Activated naive CD4-positive, alpha-beta T cell treated with anti-CD3 and anti-CD28 coated beads, Interleukin-2, amount 50 U/mL, for 72 hours (primary cell): ENCODE results near the gene NRXN3. TPM values are rescaled to one million over a fixed set of nuclear protein-coding genes. Genes with fewer than 3 reads are reported as not detected.

Experiments
- ATAC-seq, 2 donors: fragments of 150-1000 bp; cut with Tn5 transposase; 2 replicates each; pipeline ENCODE4 v1.10.0; 2021; ENCODE audit warnings: mild to moderate bottlenecking in 2 of 2, moderate library complexity in 2 of 2
- DNase-seq, 2 donors: peaks; one replicate each; pipeline ENCODE4 v3.0.0; 2021 to 2022; ENCODE audit warnings: low spot score in 2 of 2
- H3K27ac Mint-ChIP-seq, 2 donors: one replicate each; pipeline ENCODE4 v1.8.0; 2022; ENCODE audit warnings: mild to moderate bottlenecking in 2 of 2, mixed read lengths in 2 of 2
- H3K36me3 Mint-ChIP-seq, 2 donors: one replicate each; pipeline ENCODE4 v1.8.0; 2022; ENCODE audit warnings: mixed read lengths in 2 of 2
- H3K9me3 Mint-ChIP-seq, 2 donors: one replicate each; pipeline ENCODE4 v1.8.0; 2022; ENCODE audit warnings: mixed read lengths in 2 of 2
- total RNA-seq, 2 donors: library from RNA; stranded (reverse); gene quantifications; one replicate each; pipeline ENCODE4 v1.2.3, GENCODE V29; 2022

The NRXN3 gene
- total RNA-seq, 2 donors from 2014 or later: not detected

GRCh38 chr14:78325911-78326310 lies 155.7 kb downstream of the NRXN3 start:
- Mint-ChIP-seq H3K9me3 (peaks cover 0 to 10% of the 10 kb centered on the region in 2 donors), H3K36me3 (peaks cover 0 to 4% of the 10 kb centered on the region in 2 donors), H3K27ac (no peak overlapping the region)
- DNase-seq (no peak), ATAC-seq (no peak)

- H3K9me3 Mint-ChIP-seq: peaks cover 0 to 7% of the 10 kb centered on the region in 2 donors
- H3K36me3 Mint-ChIP-seq: peaks cover 0 to 4% of the 10 kb centered on the region in 2 donors
Observed at GRCh38 chr14:78327426-78328221, 157.5 kb downstream of the NRXN3 start.

GRCh38 chr14:78329371-78329770 lies 159.2 kb downstream of the NRXN3 start:
- DNase-seq: no peak
- H3K36me3 Mint-ChIP-seq: peaks cover 0 to 4% of the 10 kb centered on the region in 2 donors
- H3K9me3 Mint-ChIP-seq: peaks cover 9 to 10% of the 10 kb centered on the region in 2 donors
- ATAC-seq: no peak
- H3K27ac Mint-ChIP-seq: no peak overlapping the region

More at GRCh38 chr14:78327426-78328221, 157.5 kb downstream of the NRXN3 start:
- DNase-seq: no peak
- no peak for ATAC-seq
- H3K27ac Mint-ChIP-seq: no peak overlapping the region

GRCh38 chr14:78335531-78335930 lies 165.4 kb downstream of the NRXN3 start:
- no peak overlapping the region for H3K27ac Mint-ChIP-seq
- DNase-seq (no peak), ATAC-seq (no peak)
- H3K9me3 Mint-ChIP-seq: peaks cover 6 to 9% of the 10 kb centered on the region in 2 donors
- H3K36me3 Mint-ChIP-seq: no peaks in the 10 kb centered on the region

- Mint-ChIP-seq H3K27ac (no peak overlapping the region), H3K9me3 (no peaks in the 10 kb centered on the region), H3K36me3 (no peaks in the 10 kb centered on the region)
- DNase-seq: no peak
- ATAC-seq: no peak
Observed at GRCh38 chr14:78340250-78340649, 170.1 kb downstream of the NRXN3 start.

- DNase-seq (no peak), ATAC-seq (no peak)
- no peaks in the 10 kb centered on the region for H3K9me3 Mint-ChIP-seq
- no peak overlapping the region for H3K27ac Mint-ChIP-seq
- H3K36me3 Mint-ChIP-seq: no peaks in the 10 kb centered on the region
Observed at GRCh38 chr14:78341827-78342389, 171.7 kb downstream of the NRXN3 start.

- Mint-ChIP-seq H3K27ac (no peak overlapping the region), H3K9me3 (no peaks in the 10 kb centered on the region), H3K36me3 (no peaks in the 10 kb centered on the region)
- ATAC-seq: no peak
- DNase-seq: no peak
Observed at GRCh38 chr14:78342879-78343278, 172.7 kb downstream of the NRXN3 start.

- ATAC-seq: no peak
Observed at GRCh38 chr14:78344290-78344689, 174.1 kb downstream of the NRXN3 start.

GRCh38 chr14:78345131-78345744 lies 175.1 kb downstream of the NRXN3 start:
- ATAC-seq (no peak), DNase-seq (no peak)
- no peak overlapping the region for H3K27ac Mint-ChIP-seq
- H3K9me3 Mint-ChIP-seq: no peaks in the 10 kb centered on the region
- no peaks in the 10 kb centered on the region for H3K36me3 Mint-ChIP-seq

More at GRCh38 chr14:78344290-78344689, 174.1 kb downstream of the NRXN3 start:
- no peak for DNase-seq
- Mint-ChIP-seq H3K9me3 (no peaks in the 10 kb centered on the region), H3K27ac (no peak overlapping the region), H3K36me3 (no peaks in the 10 kb centered on the region)

GRCh38 chr14:78346747-78347146 lies 176.6 kb downstream of the NRXN3 start:
- Mint-ChIP-seq H3K9me3 (no peaks in the 10 kb centered on the region), H3K27ac (no peak overlapping the region), H3K36me3 (no peaks in the 10 kb centered on the region)
- DNase-seq (no peak), ATAC-seq (no peak)

- no peak for DNase-seq
- Mint-ChIP-seq H3K27ac (no peak overlapping the region), H3K9me3 (peaks cover 4 to 5% of the 10 kb centered on the region in 2 donors), H3K36me3 (no peaks in the 10 kb centered on the region)
- no peak for ATAC-seq
Observed at GRCh38 chr14:78355109-78355508, 184.9 kb downstream of the NRXN3 start.

GRCh38 chr14:78356391-78356790 lies 186.2 kb downstream of the NRXN3 start:
- ATAC-seq (no peak), DNase-seq (no peak)
- Mint-ChIP-seq H3K36me3 (no peaks in the 10 kb centered on the region), H3K27ac (no peak overlapping the region), H3K9me3 (peaks cover 4 to 5% of the 10 kb centered on the region in 2 donors)

GRCh38 chr14:78358591-78358990 lies 188.4 kb downstream of the NRXN3 start:
- no peaks in the 10 kb centered on the region for H3K36me3 Mint-ChIP-seq
- H3K27ac Mint-ChIP-seq: no peak overlapping the region
- DNase-seq (no peak), ATAC-seq (no peak)
- peaks cover 4 to 5% of the 10 kb centered on the region in 2 donors for H3K9me3 Mint-ChIP-seq

GRCh38 chr14:78359581-78359980 lies 189.4 kb downstream of the NRXN3 start:
- DNase-seq (no peak), ATAC-seq (no peak)
- no peaks in the 10 kb centered on the region for H3K36me3 Mint-ChIP-seq
- peaks cover 4 to 5% of the 10 kb centered on the region in 2 donors for H3K9me3 Mint-ChIP-seq
- H3K27ac Mint-ChIP-seq: no peak overlapping the region

GRCh38 chr14:78363008-78363407 lies 192.8 kb downstream of the NRXN3 start:
- no peak overlapping the region for H3K27ac Mint-ChIP-seq
- DNase-seq (no peak), ATAC-seq (no peak)
- H3K9me3 Mint-ChIP-seq: peaks cover 0 to 6% of the 10 kb centered on the region in 2 donors
- H3K36me3 Mint-ChIP-seq: no peaks in the 10 kb centered on the region

- Mint-ChIP-seq H3K27ac (no peak overlapping the region), H3K9me3 (peaks cover 0 to 6% of the 10 kb centered on the region in 2 donors), H3K36me3 (no peaks in the 10 kb centered on the region)
- ATAC-seq: no peak
- DNase-seq: no peak
Observed at GRCh38 chr14:78367355-78367754, 197.2 kb downstream of the NRXN3 start.

GRCh38 chr14:78383060-78383459 lies 212.9 kb downstream of the NRXN3 start:
- no peaks in the 10 kb centered on the region for H3K36me3 Mint-ChIP-seq
- H3K9me3 Mint-ChIP-seq: peaks cover 5 to 8% of the 10 kb centered on the region in 2 donors
- ATAC-seq (no peak), DNase-seq (no peak)
- no peak overlapping the region for H3K27ac Mint-ChIP-seq
